Right ventricle myocardium inferior (tissue), 1 donor: ENCODE data around the gene GPR137B. TPM values are rescaled to one million over a fixed set of nuclear protein-coding genes. Genes with fewer than 3 reads are reported as not detected.

Experiments used
- ATAC-seq: fragments of 200-7000 bp; cut with Tn5 transposase; one replicate; pipeline ENCODE4 v1.9.1; 2020; ENCODE audit warnings: mild to moderate bottlenecking, moderate library complexity
- DNase-seq: peaks from one replicate; pipeline ENCODE4 v3.0.0; 2021; ENCODE audit errors: missing footprints
- intact Hi-C: fragments of 100-400 bp; cut with DNase I; formaldehyde crosslinking; loops from one replicate; pipeline ENCODE4 v1.11.0; 2022
- total RNA-seq: library from RNA; stranded (reverse); fragmentation: NEBNext Ultra II Directional; extraction: Animal tissue kit (Norgen Biotek cat#: 25700); gene quantifications from one replicate; pipeline ENCODE4 v1.2.1, GENCODE V29; 2021
- donor health status: DM: no; HTN: yes; CAD: no; lungs with severe emphysema.

The GPR137B gene
- total RNA-seq, 1 donor from 2014 or later = 32.0 TPM

DNA sequence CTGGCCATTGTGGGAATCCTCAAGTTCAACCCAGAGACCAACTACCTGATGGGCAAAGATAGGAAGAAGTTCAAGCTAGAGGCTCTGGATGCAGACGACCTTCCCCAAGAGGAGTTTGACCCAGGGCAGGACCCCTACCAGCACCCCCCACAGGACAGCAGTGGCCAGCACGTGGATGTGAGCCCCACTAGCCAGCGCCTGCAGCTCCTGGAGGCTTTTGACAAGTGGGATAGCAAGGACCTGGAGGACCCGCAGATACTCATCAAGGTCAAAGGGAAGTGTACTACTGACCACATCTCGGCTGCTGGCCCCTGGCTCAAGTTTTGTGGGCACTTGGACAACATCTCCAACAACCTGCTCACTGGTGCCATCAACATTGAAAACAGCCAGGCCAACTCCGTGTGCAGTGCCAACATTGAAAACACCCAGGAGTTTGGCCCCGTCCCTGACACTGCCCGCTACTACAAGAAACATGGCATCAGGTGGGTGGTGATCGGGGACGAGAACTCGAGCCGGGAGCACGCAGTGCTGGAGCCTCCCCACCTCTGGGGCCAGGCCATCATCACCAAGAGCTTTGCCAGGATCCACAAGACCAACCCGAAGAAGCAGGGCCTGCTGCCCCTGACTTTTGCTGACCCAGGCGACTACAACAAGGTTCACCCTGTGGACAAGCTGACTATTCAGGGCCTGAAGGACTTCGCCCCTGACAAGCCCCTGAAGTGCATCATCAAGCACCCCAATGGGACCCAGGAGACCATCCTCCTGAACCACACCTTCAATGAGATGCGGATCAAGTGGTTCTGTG, 30.6 kb upstream of the GPR137B start:
- DNase-seq (no peak), ATAC-seq (no peak)
- intact Hi-C loops = loop anchor here (10.0 kb wide), 2 partner anchors 173 to 663 kb away; partner anchors contain the start of gene ERO1B

DNA sequence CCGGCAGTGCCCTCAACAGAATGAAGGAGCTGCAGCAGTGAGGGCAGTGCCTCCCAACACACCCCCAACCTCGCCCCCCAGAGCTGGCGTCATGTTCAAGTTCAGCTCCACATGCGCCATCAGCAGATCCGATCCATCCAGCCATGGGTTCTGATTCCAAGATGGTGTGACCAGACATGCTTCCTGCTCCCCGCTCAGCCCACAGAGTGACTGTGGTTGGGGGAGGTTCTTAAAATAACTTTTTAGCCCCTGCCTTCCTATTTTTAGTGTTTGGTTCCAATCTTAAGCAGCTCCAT, 30.1 kb upstream of the GPR137B start:
- DNase-seq = no peak
- ATAC-seq = no peak
- intact Hi-C loops = loop anchor here (10.0 kb wide), 2 partner anchors 173 to 663 kb away; partner anchors contain the start of gene ERO1B

DNA sequence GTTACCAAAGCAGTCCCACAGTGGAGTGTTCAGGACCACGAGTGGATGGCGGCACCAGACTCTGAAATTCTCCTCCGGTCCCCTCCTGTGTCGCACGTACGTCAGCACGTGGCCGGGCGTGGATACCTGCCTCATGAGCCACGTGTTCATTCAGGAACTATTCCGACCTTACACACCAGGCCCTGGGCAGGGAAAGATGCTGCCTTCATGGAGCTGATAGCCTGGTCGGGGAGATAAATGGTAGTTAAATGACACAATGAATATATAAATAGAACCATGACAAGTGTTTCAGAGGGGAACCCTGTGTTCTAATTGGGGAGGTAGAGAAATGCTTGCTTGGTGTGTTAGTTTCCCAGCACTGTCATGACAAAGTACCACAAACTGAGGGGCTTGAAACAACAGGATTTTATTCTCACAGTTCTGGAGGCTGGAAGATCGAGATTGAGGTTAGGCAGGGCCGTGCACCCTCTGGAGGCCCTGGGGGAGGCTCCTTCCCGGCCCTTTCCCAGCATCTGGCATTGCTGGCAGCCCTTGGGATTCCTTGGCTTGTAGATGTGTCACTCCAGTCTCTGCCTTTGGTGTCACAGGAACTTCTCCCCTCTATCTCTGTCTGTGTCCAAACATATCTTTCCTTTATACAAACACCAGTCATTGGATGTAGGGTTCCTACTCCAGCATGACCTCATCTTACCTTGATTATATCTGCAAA, 28.9 kb upstream of the GPR137B start:
- DNase-seq = no peak
- intact Hi-C loops = loop anchor here (10.0 kb wide), 2 partner anchors 171 to 661 kb away; partner anchors contain the start of gene ERO1B
- ATAC-seq = peak; percentile 67

DNA sequence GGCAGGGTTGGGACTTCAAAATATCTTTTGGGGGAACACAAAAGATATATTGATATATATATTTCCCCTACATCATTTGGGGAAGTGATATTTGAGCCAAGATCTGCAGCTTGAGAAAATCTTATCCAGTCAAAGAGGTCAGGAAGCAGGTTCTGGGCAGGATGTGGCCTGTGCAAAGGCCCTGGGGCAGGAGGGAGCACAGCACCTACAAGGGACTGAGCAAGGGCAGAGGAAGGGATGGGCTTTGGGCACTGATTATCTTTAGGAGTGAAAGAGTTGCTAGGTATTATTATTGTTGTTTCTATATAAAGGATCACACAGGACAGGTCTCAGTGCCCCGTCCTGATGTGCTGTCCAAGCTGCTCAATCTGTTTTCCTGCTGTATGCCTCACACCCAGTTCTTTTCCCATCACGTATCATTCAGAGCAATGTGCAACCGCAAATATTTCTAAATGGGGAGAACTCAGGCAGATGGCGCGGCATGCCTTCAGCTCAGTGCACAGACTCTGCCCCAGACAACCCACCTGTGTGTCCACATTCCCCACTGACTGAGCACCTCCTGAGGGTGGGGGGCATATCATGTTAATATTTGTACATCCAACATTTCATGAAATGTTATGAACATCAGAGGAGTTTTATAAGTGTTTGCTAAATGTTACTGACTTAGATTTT, 28.1 kb upstream of the GPR137B start:
- no peak for DNase-seq
- no peak for ATAC-seq
- intact Hi-C loops = loop anchor here (10.0 kb wide), 2 partner anchors 171 to 661 kb away; partner anchors contain the start of gene ERO1B

DNA sequence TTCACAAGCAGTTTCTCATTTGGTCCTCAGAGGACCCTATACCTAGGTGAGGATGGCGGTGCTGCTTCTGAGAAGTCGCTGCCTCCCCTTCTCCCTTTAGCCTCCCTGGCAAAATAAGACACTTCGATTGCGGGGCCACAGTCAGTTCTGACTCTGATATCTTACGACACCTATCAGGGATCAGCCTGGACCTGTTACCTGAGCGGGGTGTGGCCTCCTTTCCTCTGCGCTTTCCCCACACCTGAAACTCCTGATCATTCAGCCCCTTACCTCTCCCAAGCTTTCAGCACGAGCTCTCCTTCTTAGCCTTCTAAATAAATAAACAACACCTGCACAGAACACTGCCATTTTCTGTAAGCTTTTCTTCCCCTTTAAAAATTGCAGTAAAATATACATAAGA, 24.6 kb upstream of the GPR137B start:
- ATAC-seq (no peak), DNase-seq (no peak)
- intact Hi-C loops = loop anchor here (10.0 kb wide), 2 partner anchors 167 to 657 kb away; partner anchors contain the start of gene ERO1B

DNA sequence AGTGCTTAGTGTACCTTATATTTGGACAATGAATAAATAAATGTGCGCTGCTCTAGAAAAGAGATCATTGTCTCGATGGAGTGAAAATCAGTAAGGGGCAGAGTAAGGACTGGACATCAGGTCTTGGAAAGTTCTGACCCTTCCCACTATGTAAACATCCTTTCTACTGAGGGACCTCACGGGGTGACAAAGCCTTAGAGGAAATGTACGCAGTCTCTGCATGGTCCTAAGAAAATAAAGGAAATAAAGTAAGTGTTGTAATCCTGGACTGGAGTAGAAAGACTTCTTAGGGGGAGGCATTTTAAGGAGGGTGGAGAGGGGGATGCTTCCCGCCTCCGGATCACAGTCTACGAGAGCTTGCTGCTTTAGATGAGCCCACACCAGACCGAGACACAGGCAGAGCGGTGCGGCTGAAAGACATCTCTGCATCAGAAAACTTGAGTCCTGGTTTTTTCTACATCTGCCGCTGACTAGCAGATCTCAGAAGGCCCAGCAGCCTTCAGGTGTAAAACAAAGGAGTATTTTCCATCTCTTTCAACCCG, 22.3 kb upstream of the GPR137B start:
- DNase-seq = no peak
- intact Hi-C loops = loop anchor here (10.0 kb wide), 2 partner anchors 165 to 655 kb away; partner anchors contain the start of gene ERO1B
- ATAC-seq = no peak

DNA sequence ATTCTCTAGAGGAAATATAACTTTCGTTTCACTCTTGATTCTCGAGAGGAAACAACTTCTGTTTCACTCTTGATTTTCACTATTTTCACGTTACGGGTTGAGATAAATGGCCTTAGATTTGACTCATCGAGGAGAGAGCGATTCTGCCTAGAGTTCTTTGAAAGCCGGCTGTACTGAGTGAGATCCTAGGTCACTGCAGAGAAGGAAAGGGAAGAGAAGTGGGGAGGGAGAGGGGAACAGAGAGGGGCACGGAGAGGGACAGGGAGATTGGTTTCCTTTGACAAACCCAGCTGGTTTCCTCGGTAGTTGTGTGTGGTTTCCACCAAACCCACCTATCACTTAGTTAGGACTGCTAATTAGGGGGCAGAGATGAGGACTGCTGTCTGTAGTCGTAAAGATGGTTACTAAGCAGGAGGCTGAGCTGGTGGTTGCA, 21.6 kb upstream of the GPR137B start:
- no peak for DNase-seq
- ATAC-seq = no peak
- intact Hi-C loops = no loop called here

DNA sequence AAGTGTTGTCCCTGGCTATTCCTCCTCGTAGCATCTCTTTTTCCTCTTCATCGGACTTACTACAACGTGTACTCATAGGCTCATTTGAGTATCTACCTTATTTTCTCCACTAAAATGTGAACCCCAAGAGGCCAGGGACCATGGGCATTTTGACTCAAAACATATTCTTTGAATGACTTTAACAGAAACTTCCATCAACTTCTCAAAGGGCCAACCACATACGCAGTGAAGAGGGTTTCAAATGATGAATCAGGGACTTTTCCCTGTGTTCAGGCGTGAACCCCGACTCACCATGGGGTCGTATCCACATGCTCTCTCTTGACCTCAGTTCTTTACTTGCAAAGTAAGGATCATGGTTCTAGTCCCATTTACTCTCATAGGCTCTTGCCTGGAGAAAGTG, 20.2 kb upstream of the GPR137B start:
- intact Hi-C loops = no loop called here
- no peak for ATAC-seq
- no peak for DNase-seq

DNA sequence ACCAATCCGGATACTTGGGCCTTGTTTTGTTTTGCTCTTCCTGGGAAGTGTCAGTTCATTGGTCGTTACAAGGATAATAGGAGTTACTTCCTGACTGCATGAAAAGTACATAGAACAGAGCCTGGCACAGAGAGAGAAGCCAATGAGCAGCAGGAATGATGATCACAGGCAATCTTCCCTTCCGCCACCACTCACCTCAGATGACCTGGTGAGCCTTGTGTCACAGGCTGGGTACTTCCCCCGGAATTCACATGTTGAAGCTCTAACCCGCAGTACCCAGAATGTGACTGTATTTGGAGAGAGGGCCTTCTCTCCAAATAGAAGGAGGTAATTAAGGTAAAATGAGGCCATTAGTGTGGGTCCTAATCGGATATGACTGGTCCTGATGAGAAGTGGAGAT, 18.8 kb upstream of the GPR137B start:
- intact Hi-C loops = no loop called here
- DNase-seq (no peak), ATAC-seq (no peak)

DNA sequence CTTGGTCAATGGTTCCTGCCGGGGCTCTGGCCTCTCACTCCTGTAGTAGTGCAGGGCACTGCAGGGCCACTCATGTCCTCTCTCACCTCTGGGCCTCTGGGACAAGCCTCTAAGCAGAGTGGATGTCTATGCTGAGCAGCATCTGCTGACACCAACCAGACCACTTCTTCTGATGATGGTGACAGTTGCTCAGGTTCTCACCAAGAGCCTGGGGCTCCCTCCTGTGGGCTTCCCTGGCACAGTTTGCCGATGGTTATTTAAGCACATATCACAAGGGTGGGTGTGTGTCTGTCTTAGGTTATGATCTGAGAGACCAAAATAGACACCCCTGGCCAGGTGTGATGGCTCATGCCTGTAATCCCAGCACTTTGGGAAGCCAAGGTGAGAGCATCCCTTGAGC, 17.4 kb upstream of the GPR137B start:
- ATAC-seq (no peak), DNase-seq (no peak)
- intact Hi-C loops = no loop called here

DNA sequence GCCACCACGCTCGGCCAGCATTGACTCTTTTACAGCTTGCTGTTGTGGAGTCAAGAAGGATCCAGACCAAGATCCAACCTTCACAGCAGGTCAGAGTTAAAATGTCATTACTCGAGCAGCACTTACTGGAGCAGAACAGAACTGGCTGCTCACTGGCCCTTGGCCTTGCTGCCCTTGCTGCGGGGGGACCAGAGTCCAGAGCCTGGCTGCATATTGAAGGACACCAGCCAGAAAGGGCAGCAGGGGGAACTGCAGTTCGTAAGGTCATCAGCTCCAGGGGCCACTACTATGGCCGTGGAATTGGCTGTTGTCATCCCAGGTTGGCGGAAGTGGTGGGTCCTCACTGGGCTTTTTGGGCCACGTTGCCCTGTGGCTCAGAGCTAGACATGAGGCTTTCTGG, 15.3 kb upstream of the GPR137B start:
- intact Hi-C loops = no loop called here
- ATAC-seq (no peak), DNase-seq (no peak)

DNA sequence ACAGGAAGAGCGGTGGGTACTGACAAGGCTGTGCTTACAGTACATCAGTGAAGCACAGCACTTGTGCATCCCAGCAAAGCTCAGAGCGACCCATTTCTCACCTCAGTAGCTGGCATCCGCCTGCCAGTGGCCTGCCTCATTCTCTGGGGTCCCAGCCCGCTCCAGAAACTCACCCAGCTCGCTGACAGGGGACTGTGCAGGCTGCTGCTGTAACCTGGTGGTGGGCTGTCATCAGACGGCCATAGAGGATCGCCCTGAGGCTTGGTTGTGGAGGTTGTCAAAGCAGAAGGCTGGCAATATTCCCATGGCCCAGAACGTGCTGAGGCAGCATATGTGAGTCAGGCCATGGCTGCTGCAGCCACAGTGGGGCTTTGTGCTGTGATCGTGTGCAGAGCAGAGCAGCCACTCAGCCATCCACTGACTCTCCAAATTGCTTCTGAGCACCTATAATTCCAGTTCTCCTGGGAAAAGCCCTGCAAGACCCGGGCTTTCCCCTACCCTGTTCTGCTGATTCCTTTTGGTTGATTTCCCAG, 13.6 kb upstream of the GPR137B start:
- DNase-seq (no peak), ATAC-seq (no peak)
- intact Hi-C loops = no loop called here

DNA sequence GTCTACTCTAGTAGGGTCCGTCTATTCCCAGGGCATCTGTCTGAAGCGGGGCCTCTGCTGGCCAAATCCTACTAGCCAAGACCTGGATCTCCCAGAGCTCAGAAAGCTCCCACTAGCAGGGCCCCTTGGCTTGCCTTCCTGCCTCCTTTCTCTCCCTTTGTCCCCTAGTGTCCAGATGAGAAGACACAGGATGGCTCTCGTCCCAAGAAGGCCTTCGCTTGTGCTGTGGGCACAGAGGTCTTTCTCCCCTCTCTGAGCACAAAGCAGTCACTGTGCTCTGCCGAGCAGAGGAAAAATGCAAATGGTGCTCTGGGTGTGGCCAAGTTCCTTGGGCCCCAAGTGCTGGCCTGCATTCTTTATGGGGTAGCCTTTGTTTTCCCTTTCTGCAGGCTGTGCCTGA, 13.0 kb upstream of the GPR137B start:
- intact Hi-C loops = no loop called here
- no peak for ATAC-seq
- no peak for DNase-seq

DNA sequence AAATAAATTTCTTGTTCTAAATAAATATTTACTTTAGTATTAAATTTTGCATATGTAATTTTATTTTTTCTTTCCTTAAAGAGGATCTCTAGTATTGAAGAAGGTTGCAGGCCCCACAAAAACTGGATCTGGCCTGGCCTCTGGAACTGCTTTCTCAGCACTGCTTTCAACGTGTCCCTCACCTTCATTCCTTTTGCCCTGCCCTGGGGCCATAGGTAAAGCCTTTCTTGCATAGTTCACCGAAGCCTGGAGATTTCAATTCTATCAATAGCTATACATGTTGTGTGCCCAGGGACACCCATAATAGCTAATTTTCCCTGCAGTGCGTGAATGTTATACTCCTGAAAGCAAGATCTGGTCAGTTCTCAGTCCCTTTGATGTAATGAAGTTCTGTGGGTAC, 12.0 kb upstream of the GPR137B start:
- ATAC-seq = no peak
- intact Hi-C loops = no loop called here
- no peak for DNase-seq

DNA sequence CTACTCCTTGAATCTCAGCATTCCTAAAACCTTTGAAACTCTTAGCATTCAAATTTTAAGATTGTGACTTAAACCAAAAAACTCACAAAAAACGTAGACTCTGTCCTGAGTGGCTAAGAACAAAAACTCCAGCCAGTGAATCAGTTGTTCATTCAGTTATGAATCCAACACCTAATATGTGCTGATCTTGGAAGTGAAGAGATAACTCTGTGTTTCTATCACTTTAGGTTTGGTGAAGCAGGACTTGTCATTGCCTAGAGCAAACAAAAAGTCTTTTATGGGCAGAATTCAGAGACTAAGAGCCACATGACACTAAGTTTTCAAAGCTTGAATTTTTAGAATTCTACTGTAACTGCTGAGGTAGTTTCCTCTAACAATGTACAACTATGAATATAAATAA, 10.4 kb upstream of the GPR137B start:
- intact Hi-C loops = no loop called here
- DNase-seq = no peak
- no peak for ATAC-seq

DNA sequence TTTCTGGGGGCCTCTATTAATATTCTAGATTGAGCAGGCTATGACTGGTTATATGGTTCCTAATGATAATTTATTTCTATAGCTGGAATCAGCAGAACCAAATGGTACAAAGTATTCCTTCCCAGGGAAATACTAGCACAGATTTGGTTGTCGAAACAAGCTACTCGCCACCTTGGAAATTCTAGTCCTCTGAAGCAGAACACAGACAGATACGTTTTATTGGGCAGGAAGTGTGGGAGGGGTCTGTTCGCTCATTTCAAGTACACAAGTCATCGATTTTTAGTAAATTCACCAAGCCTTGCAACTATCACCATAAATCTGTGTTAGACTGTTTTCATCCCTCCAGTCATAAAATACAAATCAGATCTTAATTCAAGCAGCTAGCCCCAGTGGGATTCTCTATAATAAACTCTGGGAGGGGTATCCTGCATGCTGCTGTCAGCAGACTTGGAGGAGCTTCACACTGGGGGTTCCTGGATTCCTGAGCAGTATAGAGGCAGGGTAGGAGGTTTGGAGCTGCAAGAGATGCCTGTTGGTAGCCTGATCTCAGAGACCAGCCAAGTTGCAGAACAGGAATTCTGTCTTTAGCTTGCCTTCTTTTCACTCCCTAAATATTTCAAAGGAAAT, 9.8 kb upstream of the GPR137B start:
- intact Hi-C loops = no loop called here
- DNase-seq (no peak), ATAC-seq (no peak)

DNA sequence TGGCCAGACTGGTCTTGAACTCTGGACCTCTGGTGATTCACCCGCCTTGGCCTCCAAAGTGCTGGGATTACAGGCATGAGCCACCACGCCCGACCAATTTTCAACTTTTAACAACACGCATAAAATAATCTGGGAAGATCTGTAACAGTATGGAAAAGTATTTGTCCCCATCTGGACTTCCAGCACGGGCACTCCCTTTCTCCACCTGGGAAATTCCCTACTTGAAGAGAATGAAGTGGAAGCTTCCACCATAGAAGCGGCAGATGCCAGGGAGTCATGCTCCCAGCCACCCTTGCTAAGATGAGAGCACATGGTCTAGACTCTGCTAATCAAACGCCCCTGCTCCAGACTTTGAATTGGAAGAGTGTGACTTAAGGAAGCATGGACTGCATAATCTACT, 9.0 kb upstream of the GPR137B start:
- intact Hi-C loops = no loop called here
- DNase-seq = no peak
- ATAC-seq = no peak

DNA sequence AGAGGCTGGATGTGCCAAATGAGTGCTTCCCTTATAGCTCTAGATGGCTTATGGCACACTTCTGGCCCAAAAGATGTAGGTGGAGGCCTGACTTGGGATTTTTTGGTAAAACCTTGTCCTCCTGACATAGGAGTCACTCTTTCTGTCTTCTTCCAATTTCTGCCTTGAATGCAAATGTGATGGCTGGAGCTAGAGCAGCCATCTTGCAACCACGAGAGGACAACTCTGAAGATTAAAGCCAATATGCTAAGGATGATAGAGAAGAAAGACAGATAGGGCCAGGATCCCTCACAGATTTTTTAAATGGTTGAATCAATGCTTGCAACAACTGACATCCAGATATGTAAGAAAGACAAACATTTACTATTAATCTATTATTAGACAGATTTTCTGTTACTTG, 8.5 kb upstream of the GPR137B start:
- intact Hi-C loops = no loop called here
- ATAC-seq (no peak), DNase-seq (no peak)
